ENCODE data around the gene DYNLT2B. TPM values are rescaled to one million over a fixed set of nuclear protein-coding genes. Genes with fewer than 3 reads are reported as not detected.

DYNLT2B gene
- total and polyA plus RNA-seq, 2 experiments from 2014 or later = 24.6 to 81.7 TPM

DNA sequence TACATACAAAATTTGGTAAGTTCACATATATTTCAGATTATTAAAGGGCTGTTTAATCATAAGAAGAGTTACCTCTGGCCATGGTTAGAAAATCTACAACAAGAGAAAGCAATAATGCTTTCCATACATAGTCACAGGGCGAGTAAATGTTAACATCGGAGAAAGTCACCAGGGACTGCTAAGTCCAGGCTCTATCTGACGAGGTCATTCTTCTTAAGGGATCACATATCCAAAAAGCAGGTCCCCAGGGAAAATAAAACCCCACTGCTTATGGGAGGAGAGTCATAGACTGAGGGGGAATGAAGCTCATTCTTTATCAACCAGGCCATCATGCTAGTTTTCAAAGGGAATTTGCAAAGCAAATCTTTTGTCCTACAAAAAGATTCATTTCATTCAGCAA, 33.6 kb downstream of the DYNLT2B start:
- no peak overlapping the region for H3K4me3 ChIP-seq
- H3K27me3 ChIP-seq = no peaks in the 10 kb centered on the region
- TF ChIP-seq, protein P1, sequence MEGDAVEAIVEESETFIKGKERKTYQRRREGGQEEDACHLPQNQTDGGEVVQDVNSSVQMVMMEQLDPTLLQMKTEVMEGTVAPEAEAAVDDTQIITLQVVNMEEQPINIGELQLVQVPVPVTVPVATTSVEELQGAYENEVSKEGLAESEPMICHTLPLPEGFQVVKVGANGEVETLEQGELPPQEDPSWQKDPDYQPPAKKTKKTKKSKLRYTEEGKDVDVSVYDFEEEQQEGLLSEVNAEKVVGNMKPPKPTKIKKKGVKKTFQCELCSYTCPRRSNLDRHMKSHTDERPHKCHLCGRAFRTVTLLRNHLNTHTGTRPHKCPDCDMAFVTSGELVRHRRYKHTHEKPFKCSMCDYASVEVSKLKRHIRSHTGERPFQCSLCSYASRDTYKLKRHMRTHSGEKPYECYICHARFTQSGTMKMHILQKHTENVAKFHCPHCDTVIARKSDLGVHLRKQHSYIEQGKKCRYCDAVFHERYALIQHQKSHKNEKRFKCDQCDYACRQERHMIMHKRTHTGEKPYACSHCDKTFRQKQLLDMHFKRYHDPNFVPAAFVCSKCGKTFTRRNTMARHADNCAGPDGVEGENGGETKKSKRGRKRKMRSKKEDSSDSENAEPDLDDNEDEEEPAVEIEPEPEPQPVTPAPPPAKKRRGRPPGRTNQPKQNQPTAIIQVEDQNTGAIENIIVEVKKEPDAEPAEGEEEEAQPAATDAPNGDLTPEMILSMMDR (IDR thresholded peaks at IDR 0.05; ENCODE audit: low read depth, low read length) = no peak
- H3K4me1 ChIP-seq (ENCODE audit: low read depth) = peaks cover 58% of the 10 kb centered on the region
- no peaks in the 10 kb centered on the region for H3K36me3 ChIP-seq
- H3K9me3 ChIP-seq (ENCODE audit: low read depth) = no peaks in the 10 kb centered on the region
- peak overlapping the region; percentile 84 for H3K27ac ChIP-seq
- DNase-seq (ENCODE audit: low read depth in 1 of 2, low spot score in 1 of 2) = peak in 1 of 2 donors; percentile 11

DNA sequence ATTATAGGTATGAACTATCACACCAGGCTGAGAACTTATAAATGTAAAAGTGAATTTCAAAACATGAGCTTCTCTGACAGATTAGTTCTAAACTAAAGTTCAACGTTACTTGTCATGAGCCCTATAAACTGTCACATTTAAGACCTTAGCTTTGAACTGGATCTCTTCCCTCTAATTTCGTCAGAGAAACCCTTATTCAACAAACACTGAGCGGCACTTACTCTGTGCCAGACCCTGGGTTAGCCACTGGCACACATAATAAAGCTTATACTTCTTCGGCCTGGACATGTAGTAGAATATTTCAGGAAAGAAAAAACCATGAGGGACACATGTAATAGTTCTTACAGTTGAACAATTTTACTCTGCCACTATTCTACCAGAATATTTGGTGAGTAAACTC, 36.1 kb downstream of the DYNLT2B start:
- Histone ChIP-seq H3K27me3 (no peaks in the 10 kb centered on the region), H3K4me3 (no peak overlapping the region), H3K36me3 (no peaks in the 10 kb centered on the region), H3K4me1 (ENCODE audit: low read depth) (peaks cover 64% of the 10 kb centered on the region), H3K9me3 (ENCODE audit: low read depth) (no peaks in the 10 kb centered on the region), H3K27ac (peak overlapping the region; percentile 97)
- no peak for DNase-seq (ENCODE audit: low read depth in 1 of 2, low spot score in 1 of 2)
- TF ChIP-seq, protein P1 (IDR thresholded peaks at IDR 0.05; ENCODE audit: low read depth, low read length) = no peak

DNA sequence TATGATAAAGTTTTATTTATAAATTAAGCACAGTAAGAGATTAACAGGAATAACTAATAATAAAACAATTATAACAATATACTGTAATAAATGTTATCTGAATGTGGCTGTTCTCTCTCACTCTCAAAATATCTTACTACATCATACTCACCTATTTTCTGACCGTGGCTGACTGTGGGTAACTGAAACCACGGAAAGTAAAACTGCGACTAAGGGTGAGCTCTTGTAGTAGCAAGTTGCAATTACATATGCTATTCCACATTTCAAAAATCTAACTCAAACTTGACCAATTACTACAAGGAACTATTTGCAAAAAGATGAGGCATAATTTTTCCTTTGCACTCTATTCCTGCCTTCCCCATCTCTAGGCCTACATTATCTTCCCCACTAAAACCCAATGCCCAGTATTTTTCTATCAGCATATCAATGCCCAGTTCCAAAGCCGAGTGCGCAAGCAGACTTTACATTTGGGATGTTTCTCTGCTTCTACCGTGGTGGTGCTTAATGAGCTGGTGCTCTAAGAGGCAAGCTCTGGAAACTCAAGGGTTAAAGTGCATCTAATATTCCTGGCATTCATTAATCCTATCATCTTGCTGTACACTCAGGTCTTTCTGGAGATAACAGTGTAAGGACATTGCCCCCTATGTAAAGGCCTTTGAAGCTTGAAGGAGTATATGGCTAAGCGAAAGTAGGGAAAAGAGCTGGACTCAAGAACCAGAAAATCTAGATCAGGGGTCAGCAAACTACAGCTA, 37.2 kb downstream of the DYNLT2B start:
- H3K36me3 ChIP-seq = no peaks in the 10 kb centered on the region
- no peak overlapping the region for H3K4me3 ChIP-seq
- no peaks in the 10 kb centered on the region for H3K9me3 ChIP-seq (ENCODE audit: low read depth)
- TF ChIP-seq, protein P1 (IDR thresholded peaks at IDR 0.05; ENCODE audit: low read depth, low read length) = no peak
- peaks cover 54% of the 10 kb centered on the region for H3K4me1 ChIP-seq (ENCODE audit: low read depth)
- no peak for DNase-seq (ENCODE audit: low read depth in 1 of 2, low spot score in 1 of 2)
- no peaks in the 10 kb centered on the region for H3K27me3 ChIP-seq
- H3K27ac ChIP-seq = peak overlapping the region; percentile 97

DNA sequence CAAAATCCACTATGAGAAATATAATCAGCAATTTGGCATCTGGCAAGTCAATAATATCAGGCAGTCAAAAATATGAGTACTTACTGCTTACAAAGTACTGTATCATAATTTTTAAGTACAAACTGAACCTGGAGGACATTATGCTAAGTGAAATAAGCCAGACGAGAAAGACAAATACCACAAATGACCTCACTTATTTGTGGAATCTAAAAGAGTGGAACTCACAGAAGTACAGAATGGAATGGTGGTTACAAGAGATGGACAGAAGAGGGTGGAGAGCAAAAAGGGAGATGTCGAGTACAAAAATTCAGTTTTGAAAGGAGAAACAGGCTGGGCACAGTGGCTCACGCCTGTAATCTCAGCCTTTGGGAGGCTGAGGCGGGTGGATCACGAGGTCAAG, 42.9 kb downstream of the DYNLT2B start:
- Histone ChIP-seq H3K36me3 (no peaks in the 10 kb centered on the region), H3K9me3 (ENCODE audit: low read depth) (no peaks in the 10 kb centered on the region), H3K4me1 (ENCODE audit: low read depth) (peaks cover 12% of the 10 kb centered on the region), H3K27ac (no peak overlapping the region), H3K4me3 (no peak overlapping the region), H3K27me3 (no peaks in the 10 kb centered on the region)
- no peak for DNase-seq (ENCODE audit: low read depth in 1 of 2, low spot score in 1 of 2)
- TF ChIP-seq, protein P1 (IDR thresholded peaks at IDR 0.05; ENCODE audit: low read depth, low read length) = no peak

DNA sequence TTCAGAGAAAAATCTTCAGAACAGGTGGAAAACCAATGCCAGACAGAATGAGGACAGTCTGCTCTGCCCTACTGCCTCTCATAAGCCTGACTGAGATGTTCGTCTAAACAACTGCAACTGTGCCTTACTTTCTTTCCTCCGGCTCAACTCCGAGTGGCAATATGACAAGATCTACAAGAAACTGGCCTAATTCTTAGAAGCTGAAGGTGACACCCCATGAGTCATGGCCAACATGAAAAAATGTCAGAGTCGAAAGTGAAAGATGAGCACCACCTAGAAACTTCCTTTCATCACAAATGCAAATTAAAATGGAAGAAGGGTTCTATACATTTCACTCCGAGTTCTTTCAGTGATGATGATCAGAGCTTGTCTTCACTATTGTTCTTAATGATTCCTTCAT, 43.5 kb downstream of the DYNLT2B start:
- Histone ChIP-seq H3K27ac (no peak overlapping the region), H3K27me3 (no peaks in the 10 kb centered on the region), H3K9me3 (ENCODE audit: low read depth) (no peaks in the 10 kb centered on the region), H3K4me3 (no peak overlapping the region), H3K36me3 (no peaks in the 10 kb centered on the region), H3K4me1 (ENCODE audit: low read depth) (peaks cover 8% of the 10 kb centered on the region)
- TF ChIP-seq, protein P1 (IDR thresholded peaks at IDR 0.05; ENCODE audit: low read depth, low read length) = no peak
- DNase-seq (ENCODE audit: low read depth in 1 of 2, low spot score in 1 of 2) = no peak
